ENCODE results near the gene P4HA2. TPM values are rescaled to one million over a fixed set of nuclear protein-coding genes. Genes with fewer than 3 reads are reported as not detected.
A peak's percentile ranks its signal among the peaks of the same experiment; 100 is the strongest.

The P4HA2 gene
- total and polyA plus RNA-seq, 2 donors, result 13.2 to 16.5 TPM

DNA sequence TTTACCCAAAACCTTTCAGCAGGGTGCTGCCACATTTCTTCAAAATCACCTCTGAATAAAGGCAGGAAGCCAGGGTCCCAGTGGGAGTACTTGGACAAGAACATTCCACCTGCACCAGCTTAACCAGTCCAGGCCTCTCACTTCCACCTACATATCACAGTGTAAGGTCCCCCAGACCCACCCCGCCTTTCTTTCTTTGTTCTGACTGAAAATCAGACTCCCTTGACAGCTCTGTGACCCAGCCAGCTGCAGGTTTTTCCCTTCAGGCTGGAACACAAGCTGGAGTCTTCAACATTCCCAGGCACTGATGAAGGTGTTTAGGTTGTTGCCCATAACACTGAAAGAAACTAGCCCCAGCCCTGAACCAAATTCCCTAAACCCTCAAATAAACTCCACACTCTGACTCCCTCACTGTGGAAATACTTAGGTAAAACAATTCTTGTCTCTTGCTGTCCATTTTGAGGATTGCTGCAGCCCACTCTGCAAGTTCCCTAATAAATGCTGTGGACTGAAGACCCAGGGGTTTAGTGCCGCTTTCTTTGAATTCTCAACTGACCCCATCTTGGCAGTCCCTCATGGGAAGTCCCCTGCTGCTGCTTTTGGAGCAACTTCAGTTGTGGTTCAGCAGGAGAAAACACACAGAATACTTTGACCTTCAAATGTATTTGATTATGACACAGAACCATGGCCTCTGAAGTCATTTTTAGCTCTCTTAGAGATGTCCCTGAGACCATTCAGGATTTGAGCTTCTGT is 24.8 kb downstream of the P4HA2 start:
- no peaks in the 10 kb centered on the region for H3K27me3 ChIP-seq (ENCODE audit: control insufficient read depth in 2 of 2, insufficient read depth in 1 of 2, low read length in 1 of 2)
- no peak for DNase-seq (ENCODE audit: low read depth in 6 of 9, low spot score in 9 of 9)
- H3K27ac ChIP-seq (ENCODE audit: low read depth in 1 of 2, low read length in 1 of 2), result no peak overlapping the region
- no peak overlapping the region for H3K4me3 ChIP-seq (ENCODE audit: low read length in 2 of 2)
- H3K36me3 ChIP-seq (ENCODE audit: control insufficient read depth in 2 of 2, insufficient read depth in 2 of 2, low read length in 1 of 2), result no peaks in the 10 kb centered on the region
- H3K9me3 ChIP-seq (ENCODE audit: control insufficient read depth in 2 of 2, insufficient read depth in 1 of 2, low read length in 1 of 2), result no peaks in the 10 kb centered on the region
- no peaks in the 10 kb centered on the region for H3K4me1 ChIP-seq (ENCODE audit: control insufficient read depth in 2 of 2, insufficient read depth in 2 of 2, low read length in 2 of 2)
- 98% methylated on average over 2 of the region's 2 CpGs for WGBS

GRCh38 chr5:132199116-132199680 is 28.5 kb downstream of the P4HA2 start:
- no peak for DNase-seq (ENCODE audit: low read depth in 6 of 9, low spot score in 9 of 9)
- WGBS, result 98% methylated on average over 5 of the region's 5 CpGs
- Histone ChIP-seq H3K36me3 (ENCODE audit: control insufficient read depth in 2 of 2, insufficient read depth in 2 of 2, low read length in 1 of 2) (no peaks in the 10 kb centered on the region), H3K4me1 (ENCODE audit: control insufficient read depth in 2 of 2, insufficient read depth in 2 of 2, low read length in 2 of 2) (no peaks in the 10 kb centered on the region), H3K4me3 (ENCODE audit: low read length in 2 of 2) (no peak overlapping the region), H3K27me3 (ENCODE audit: control insufficient read depth in 2 of 2, insufficient read depth in 1 of 2, low read length in 1 of 2) (no peaks in the 10 kb centered on the region), H3K27ac (ENCODE audit: low read depth in 1 of 2, low read length in 1 of 2) (no peak overlapping the region), H3K9me3 (ENCODE audit: control insufficient read depth in 2 of 2, insufficient read depth in 1 of 2, low read length in 1 of 2) (no peaks in the 10 kb centered on the region)

GRCh38 chr5:132198571-132198970 is 29.1 kb downstream of the P4HA2 start:
- no peak for DNase-seq (ENCODE audit: low read depth in 6 of 9, low spot score in 9 of 9)
- no peaks in the 10 kb centered on the region for H3K36me3 ChIP-seq (ENCODE audit: control insufficient read depth in 2 of 2, insufficient read depth in 2 of 2, low read length in 1 of 2)
- WGBS, result 94% methylated on average over 5 of the region's 5 CpGs

DNA sequence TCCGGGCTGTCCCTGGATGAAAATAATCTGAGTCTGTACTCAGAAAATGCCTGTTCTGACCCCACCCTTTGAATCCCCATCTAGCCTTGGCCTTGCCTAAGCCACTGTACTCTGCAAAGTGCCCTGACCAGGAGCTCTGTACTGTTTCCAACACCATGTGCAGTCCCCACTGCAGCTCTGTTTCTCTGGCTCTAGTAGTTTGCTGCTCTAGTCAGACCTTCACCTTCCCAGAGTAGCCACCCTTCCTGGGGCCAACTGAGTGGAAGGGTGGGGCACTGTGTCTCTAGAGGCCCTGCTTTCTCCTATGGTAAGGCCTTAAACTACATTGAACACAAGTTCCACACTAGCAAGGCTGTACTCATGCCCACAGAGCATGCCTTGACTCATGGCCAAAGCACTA is 31.9 kb downstream of the P4HA2 start:
- no peak for DNase-seq (ENCODE audit: low read depth in 6 of 9, low spot score in 9 of 9)
- H3K4me3 ChIP-seq (ENCODE audit: low read length in 2 of 2), result no peak overlapping the region
- no peaks in the 10 kb centered on the region for H3K36me3 ChIP-seq (ENCODE audit: control insufficient read depth in 2 of 2, insufficient read depth in 2 of 2, low read length in 1 of 2)
- no peak overlapping the region for H3K27ac ChIP-seq (ENCODE audit: low read depth in 1 of 2, low read length in 1 of 2)
- H3K4me1 ChIP-seq (ENCODE audit: control insufficient read depth in 2 of 2, insufficient read depth in 2 of 2, low read length in 2 of 2), result no peaks in the 10 kb centered on the region
- H3K27me3 ChIP-seq (ENCODE audit: control insufficient read depth in 2 of 2, insufficient read depth in 1 of 2, low read length in 1 of 2), result no peaks in the 10 kb centered on the region
- H3K9me3 ChIP-seq (ENCODE audit: control insufficient read depth in 2 of 2, insufficient read depth in 1 of 2, low read length in 1 of 2), result no peaks in the 10 kb centered on the region
- WGBS, result 97% methylated on average over 1 of the region's 1 CpG

More at GRCh38 chr5:132198571-132198970, 29.1 kb downstream of the P4HA2 start:
- Histone ChIP-seq H3K4me1 (ENCODE audit: control insufficient read depth in 2 of 2, insufficient read depth in 2 of 2, low read length in 2 of 2) (no peaks in the 10 kb centered on the region), H3K27me3 (ENCODE audit: control insufficient read depth in 2 of 2, insufficient read depth in 1 of 2, low read length in 1 of 2) (no peaks in the 10 kb centered on the region), H3K4me3 (ENCODE audit: low read length in 2 of 2) (no peak overlapping the region), H3K9me3 (ENCODE audit: control insufficient read depth in 2 of 2, insufficient read depth in 1 of 2, low read length in 1 of 2) (no peaks in the 10 kb centered on the region), H3K27ac (ENCODE audit: low read depth in 1 of 2, low read length in 1 of 2) (no peak overlapping the region)

DNA sequence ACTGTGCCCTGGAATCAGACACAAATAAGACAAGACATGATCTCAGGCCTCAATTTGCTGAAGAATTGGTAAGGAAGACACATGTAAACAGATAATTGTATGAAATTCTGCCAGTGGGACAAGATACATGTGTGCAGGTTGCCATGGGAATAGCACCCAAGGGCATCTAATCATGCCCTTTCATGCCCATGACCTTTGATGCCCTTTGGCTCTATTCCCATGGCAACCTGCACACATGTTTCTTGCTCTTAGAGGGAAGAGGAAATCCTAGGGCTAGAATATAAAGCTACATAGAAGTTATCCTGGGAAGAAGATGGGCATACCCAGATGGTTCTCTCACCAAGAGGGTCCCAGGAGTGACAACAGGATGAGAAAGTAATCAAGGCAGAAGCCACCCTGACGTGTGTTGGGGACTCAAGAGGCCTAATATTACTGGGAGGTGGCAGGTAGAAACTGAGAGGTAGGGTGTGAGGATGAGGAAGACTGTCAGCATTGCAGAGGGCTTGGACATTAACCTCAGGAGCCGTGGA is 34.4 kb downstream of the P4HA2 start:
- Histone ChIP-seq H3K27ac (ENCODE audit: low read depth in 1 of 2, low read length in 1 of 2) (no peak overlapping the region), H3K27me3 (ENCODE audit: control insufficient read depth in 2 of 2, insufficient read depth in 1 of 2, low read length in 1 of 2) (no peaks in the 10 kb centered on the region), H3K4me3 (ENCODE audit: low read length in 2 of 2) (no peak overlapping the region), H3K9me3 (ENCODE audit: control insufficient read depth in 2 of 2, insufficient read depth in 1 of 2, low read length in 1 of 2) (no peaks in the 10 kb centered on the region), H3K36me3 (ENCODE audit: control insufficient read depth in 2 of 2, insufficient read depth in 2 of 2, low read length in 1 of 2) (no peaks in the 10 kb centered on the region), H3K4me1 (ENCODE audit: control insufficient read depth in 2 of 2, insufficient read depth in 2 of 2, low read length in 2 of 2) (no peaks in the 10 kb centered on the region)
- 94% methylated on average over 2 of the region's 2 CpGs for WGBS
- no peak for DNase-seq (ENCODE audit: low read depth in 6 of 9, low spot score in 9 of 9)

DNA sequence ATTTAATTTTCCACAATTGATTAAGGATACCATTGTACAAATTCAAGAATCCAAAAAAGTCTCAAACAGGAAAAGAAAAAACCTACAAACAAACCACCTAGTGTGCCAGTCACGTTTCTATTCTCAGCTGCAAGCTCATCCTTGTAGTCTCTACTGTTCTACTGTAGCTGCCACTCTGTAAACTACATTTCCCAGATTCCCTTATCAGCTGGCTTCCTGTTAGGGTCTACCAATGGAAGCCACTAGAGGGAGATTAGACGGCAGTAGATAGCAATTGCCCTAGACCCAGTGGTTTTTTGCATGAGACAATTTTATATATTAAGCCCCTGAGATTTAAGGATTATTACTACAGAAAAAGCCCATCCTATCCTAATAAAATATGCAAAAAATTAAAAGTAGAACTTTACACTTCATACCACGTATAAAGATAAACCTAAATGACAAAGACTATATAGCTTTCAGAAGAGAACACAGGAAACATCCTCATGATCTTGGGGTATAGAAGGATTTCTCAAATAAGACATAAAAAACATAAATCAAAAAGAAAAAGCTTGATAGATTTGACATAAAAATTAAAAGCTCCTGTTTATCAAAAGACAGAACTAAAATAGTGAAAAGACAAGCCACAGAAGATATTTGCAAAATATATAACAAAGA is 37.4 kb downstream of the P4HA2 start:
- whole genome bisulfite sequencing, result 8% methylated on average over 3 of the region's 3 CpGs
- DNase-seq (ENCODE audit: low read depth in 6 of 9, low spot score in 9 of 9), result peak; percentile 41 to 89 (median 67)
- no peak overlapping the region for H3K4me3 ChIP-seq (ENCODE audit: low read length in 2 of 2)
- no peak overlapping the region for H3K27ac ChIP-seq (ENCODE audit: low read depth in 1 of 2, low read length in 1 of 2)
- H3K9me3 ChIP-seq (ENCODE audit: control insufficient read depth in 2 of 2, insufficient read depth in 1 of 2, low read length in 1 of 2), result no peaks in the 10 kb centered on the region
- H3K4me1 ChIP-seq (ENCODE audit: control insufficient read depth in 2 of 2, insufficient read depth in 2 of 2, low read length in 2 of 2), result no peaks in the 10 kb centered on the region
- H3K36me3 ChIP-seq (ENCODE audit: control insufficient read depth in 2 of 2, insufficient read depth in 2 of 2, low read length in 1 of 2), result no peaks in the 10 kb centered on the region
- H3K27me3 ChIP-seq (ENCODE audit: control insufficient read depth in 2 of 2, insufficient read depth in 1 of 2, low read length in 1 of 2), result no peaks in the 10 kb centered on the region

DNA sequence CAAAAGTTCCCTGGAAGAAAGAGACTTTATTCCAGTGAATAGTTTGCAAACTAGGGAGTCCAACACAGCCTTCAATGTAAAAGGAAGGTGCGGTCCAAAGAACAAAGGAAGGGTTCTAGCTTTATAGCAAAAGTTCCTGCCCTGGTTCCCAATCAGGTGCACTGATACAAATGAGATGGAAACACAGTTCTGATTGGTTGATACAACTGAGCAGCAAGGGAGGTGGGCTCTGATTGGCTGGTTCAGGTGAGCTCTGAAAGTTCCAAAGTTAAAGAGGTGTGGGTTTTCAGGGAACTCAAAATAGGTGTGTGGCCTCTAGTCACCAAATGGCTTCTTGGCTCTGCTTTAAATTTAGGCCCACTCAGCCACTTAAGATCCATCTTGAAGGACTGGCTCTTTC is 43.1 kb downstream of the P4HA2 start:
- Histone ChIP-seq H3K4me3 (ENCODE audit: low read length in 2 of 2) (no peak overlapping the region), H3K4me1 (ENCODE audit: control insufficient read depth in 2 of 2, insufficient read depth in 2 of 2, low read length in 2 of 2) (no peaks in the 10 kb centered on the region), H3K27me3 (ENCODE audit: control insufficient read depth in 2 of 2, insufficient read depth in 1 of 2, low read length in 1 of 2) (no peaks in the 10 kb centered on the region), H3K9me3 (ENCODE audit: control insufficient read depth in 2 of 2, insufficient read depth in 1 of 2, low read length in 1 of 2) (no peaks in the 10 kb centered on the region), H3K27ac (ENCODE audit: low read depth in 1 of 2, low read length in 1 of 2) (no peak overlapping the region), H3K36me3 (ENCODE audit: control insufficient read depth in 2 of 2, insufficient read depth in 2 of 2, low read length in 1 of 2) (no peaks in the 10 kb centered on the region)
- WGBS, result 96% methylated on average over 1 of the region's 1 CpG
- DNase-seq (ENCODE audit: low read depth in 6 of 9, low spot score in 9 of 9), result no peak

DNA sequence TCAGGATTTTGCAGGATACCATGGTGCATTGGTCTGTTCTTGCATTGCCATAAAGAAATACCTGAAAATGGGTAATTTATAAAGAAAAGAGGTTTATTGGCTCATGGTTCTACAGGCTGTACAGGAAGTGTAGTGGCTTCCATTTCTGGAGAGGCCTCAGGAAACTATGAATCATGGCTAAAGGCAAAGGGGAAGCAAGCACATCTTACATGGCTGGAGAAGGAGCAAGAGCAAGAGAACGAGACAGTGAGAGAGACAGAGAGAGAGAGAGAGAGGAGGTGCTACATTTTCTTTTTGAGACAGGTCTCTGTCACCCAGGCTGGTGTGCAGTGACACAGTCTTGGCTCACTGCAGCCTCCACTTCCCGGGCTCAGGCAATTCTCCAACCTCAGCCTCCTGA is 43.9 kb downstream of the P4HA2 start:
- Histone ChIP-seq H3K36me3 (ENCODE audit: control insufficient read depth in 2 of 2, insufficient read depth in 2 of 2, low read length in 1 of 2) (no peaks in the 10 kb centered on the region), H3K9me3 (ENCODE audit: control insufficient read depth in 2 of 2, insufficient read depth in 1 of 2, low read length in 1 of 2) (no peaks in the 10 kb centered on the region), H3K27ac (ENCODE audit: low read depth in 1 of 2, low read length in 1 of 2) (no peak overlapping the region), H3K27me3 (ENCODE audit: control insufficient read depth in 2 of 2, insufficient read depth in 1 of 2, low read length in 1 of 2) (no peaks in the 10 kb centered on the region), H3K4me1 (ENCODE audit: control insufficient read depth in 2 of 2, insufficient read depth in 2 of 2, low read length in 2 of 2) (no peaks in the 10 kb centered on the region), H3K4me3 (ENCODE audit: low read length in 2 of 2) (no peak overlapping the region)
- 96% methylated on average over 2 of the region's 2 CpGs for WGBS
- DNase-seq (ENCODE audit: low read depth in 6 of 9, low spot score in 9 of 9), result no peak

DNA sequence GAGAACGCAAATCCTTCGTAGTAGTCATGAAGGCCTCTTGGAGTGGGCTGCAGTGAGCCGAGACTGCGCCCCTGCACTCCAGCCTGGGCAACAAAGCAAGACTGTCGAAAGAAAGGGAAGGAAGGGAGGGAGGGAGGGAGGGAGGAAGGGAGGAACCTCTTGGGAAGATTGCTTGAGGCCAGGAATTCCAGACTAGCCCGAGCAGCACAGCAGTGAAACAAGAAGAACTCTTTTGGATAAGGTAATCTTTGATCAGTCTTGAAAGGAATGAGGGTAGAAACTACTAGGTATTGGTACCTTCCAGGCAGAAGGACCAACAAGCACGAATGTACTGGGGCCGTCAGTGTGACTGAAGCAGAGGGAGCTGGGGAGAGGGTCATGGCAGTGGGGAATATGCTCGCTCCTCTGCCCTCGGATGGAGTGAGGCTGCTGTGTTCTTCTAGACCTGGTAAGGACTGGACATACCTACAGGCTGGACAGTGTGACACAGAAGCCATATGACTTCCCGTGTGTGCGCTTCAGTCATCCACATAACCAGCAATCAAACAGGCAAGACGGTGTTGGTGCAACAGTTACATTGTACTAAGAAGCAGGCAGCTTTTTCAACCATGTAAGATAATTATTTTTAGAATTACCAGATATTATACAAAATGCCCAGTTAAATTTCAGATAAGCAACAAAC is 45.2 kb downstream of the P4HA2 start:
- no peaks in the 10 kb centered on the region for H3K9me3 ChIP-seq (ENCODE audit: control insufficient read depth in 2 of 2, insufficient read depth in 1 of 2, low read length in 1 of 2)
- H3K4me1 ChIP-seq (ENCODE audit: control insufficient read depth in 2 of 2, insufficient read depth in 2 of 2, low read length in 2 of 2), result no peaks in the 10 kb centered on the region
- H3K4me3 ChIP-seq (ENCODE audit: low read length in 2 of 2), result no peak overlapping the region
- DNase-seq (ENCODE audit: low read depth in 6 of 9, low spot score in 9 of 9), result no peak
- 96% methylated on average over 13 of the region's 13 CpGs for WGBS
- H3K36me3 ChIP-seq (ENCODE audit: control insufficient read depth in 2 of 2, insufficient read depth in 2 of 2, low read length in 1 of 2), result no peaks in the 10 kb centered on the region
- no peaks in the 10 kb centered on the region for H3K27me3 ChIP-seq (ENCODE audit: control insufficient read depth in 2 of 2, insufficient read depth in 1 of 2, low read length in 1 of 2)
- no peak overlapping the region for H3K27ac ChIP-seq (ENCODE audit: low read depth in 1 of 2, low read length in 1 of 2)
